Stomach (tissue), 9 donors: ENCODE results near the gene FBXL4. TPM values are rescaled to one million over a fixed set of nuclear protein-coding genes. Genes with fewer than 3 reads are reported as not detected.

Source experiments
- DNase-seq, 2 donors: peaks; one replicate each; pipeline versions ENCODE4 v3.0.0 to v3.0.0-alpha.2; 2013 to 2019
- H3K27ac ChIP-seq, 5 donors: fragments of 200-600 bp in 4 of 5; sonication (generic) in 4 of 5; one replicate each; pipeline ENCODE4 v1.5.1; 2013 to 2019; ENCODE audit warnings: mild to moderate bottlenecking in 1 of 5, moderate library complexity in 1 of 5
- H3K27me3 ChIP-seq, 3 donors: fragments of 200-600 bp; sonication (generic); one replicate each; pipeline ENCODE4 v1.5.1; 2017 to 2019; ENCODE audit warnings: mixed run types in 1 of 3
- H3K36me3 ChIP-seq, 4 donors: fragments of 200-600 bp; sonication (generic); 1 replicate in 3 of 4; 2 replicates in 1 of 4; pipeline ENCODE4 v1.5.1; 2016 to 2019
- H3K4me1 ChIP-seq, 4 donors: fragments of 200-600 bp; sonication (generic); one replicate each; pipeline ENCODE4 v1.5.1; 2016 to 2019
- H3K4me3 ChIP-seq, 4 donors: fragments of 200-600 bp; sonication (generic) in 3 of 4; one replicate each; pipeline ENCODE4 v1.5.1; 2016 to 2019; ENCODE audit warnings: mild to moderate bottlenecking in 1 of 4
- H3K9me3 ChIP-seq, 4 donors: fragments of 200-600 bp; sonication (generic); one replicate each; pipeline ENCODE4 v1.5.1; 2016 to 2019
- EP300 ChIP-seq: sonication (generic); formaldehyde crosslinking; IDR thresholded peaks from one replicate; pipeline ENCODE4 v1.6.1; 2017; ENCODE audit warnings: antibody characterized with exemption
- POLR2A ChIP-seq, 4 donors: fragments of 450-650 bp; IDR thresholded peaks; one replicate each; pipeline ENCODE4 v1.6.1; 2016; ENCODE audit warnings: antibody characterized with exemption in 4 of 4, control low read depth in 2 of 4, mild to moderate bottlenecking in 1 of 4, moderate library complexity in 1 of 4
- POLR2AphosphoS5 ChIP-seq, 3 donors: sonication (generic); formaldehyde crosslinking; IDR thresholded peaks; one replicate each; pipeline ENCODE4 v1.6.1; 2016; ENCODE audit warnings: antibody characterized with exemption in 3 of 3
- WGBS, 5 donors: extraction: QIAGEN DNeasy Blood & Tissue Kit in 3 of 5; methylation state at CpG; one replicate each; pipeline versions ENCODE4 v1.1.5 to v1.1.7; 2013 to 2018; 5-methylcytosine and 5-hydroxymethylcytosine counted together
- intact Hi-C: fragments of 100-400 bp; cut with DNase I; formaldehyde crosslinking; loops from one replicate; pipeline ENCODE4 v1.15.1; 2023; ENCODE audit warnings: low total_unique reads
- polyA plus RNA-seq, 3 donors: library from polyadenylated mRNA; stranded (reverse); fragments of 200-250 nt; gene quantifications; one replicate each; pipeline ENCODE4 v1.2.3, GENCODE V29; 2013
- total RNA-seq, 5 donors: library from RNA; depleted of rRNA; stranded (reverse); fragments of >200 nt; gene quantifications; one replicate each; pipeline versions ENCODE4 v1.1.0 to v1.2.3, GENCODE V29; 2014 to 2016
- TF ChIP-seq, protein P1 (sequence below), 7 experiments: fragments of 450-650 bp in 4 of 7; fragments of 200-600 bp in 3 of 7; sonication (generic) in 3 of 7; IDR thresholded peaks; one replicate each; pipeline ENCODE4 v1.5.1; 2016 to 2019; ENCODE audit warnings: antibody characterized with exemption in 7 of 7, control low read depth in 2 of 7, mild to moderate bottlenecking in 1 of 7
- donor health status: healthy with polysubstance abuse.
- donor health status: Bipolar disorder and iron deficiency.
- donor health status: healthy.

Gene FBXL4
- total and polyA plus RNA-seq, 8 donors, result 2.6 to 37.1 (median 7.6) TPM

DNA sequence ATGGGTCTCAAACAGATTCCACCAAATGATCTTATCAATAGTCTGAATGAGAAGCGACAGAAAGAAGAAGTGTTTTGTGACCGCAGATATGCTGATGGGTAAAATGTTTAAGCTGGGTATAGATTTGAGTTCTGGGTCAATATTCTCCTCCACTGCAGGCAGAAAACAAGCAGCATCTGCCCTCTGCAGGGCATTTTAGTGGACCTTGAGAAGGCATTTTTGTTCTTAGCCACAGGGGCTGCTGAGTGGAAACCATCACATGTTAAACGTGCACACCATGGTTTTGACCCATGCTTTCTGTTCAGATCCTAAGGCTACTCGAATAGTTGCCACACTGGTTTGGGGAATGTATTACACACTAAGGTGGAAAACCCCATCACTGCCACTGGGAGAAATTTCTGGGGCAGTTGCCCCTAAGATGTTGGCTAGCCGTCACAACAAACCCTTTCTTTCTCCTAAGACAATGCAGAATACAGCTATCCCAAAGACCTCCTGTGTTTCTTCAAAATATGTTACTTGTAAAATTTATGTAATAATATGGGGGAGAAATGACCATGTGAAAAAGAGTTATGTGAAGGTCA is 107.9 kb downstream of the FBXL4 start:
- H3K4me3 ChIP-seq, result no peak overlapping the region
- H3K27ac ChIP-seq, result no peak overlapping the region
- no peak for TF ChIP-seq POLR2A (IDR thresholded peaks at IDR 0.05)
- no peak for TF ChIP-seq EP300
- TF ChIP-seq, protein P1, sequence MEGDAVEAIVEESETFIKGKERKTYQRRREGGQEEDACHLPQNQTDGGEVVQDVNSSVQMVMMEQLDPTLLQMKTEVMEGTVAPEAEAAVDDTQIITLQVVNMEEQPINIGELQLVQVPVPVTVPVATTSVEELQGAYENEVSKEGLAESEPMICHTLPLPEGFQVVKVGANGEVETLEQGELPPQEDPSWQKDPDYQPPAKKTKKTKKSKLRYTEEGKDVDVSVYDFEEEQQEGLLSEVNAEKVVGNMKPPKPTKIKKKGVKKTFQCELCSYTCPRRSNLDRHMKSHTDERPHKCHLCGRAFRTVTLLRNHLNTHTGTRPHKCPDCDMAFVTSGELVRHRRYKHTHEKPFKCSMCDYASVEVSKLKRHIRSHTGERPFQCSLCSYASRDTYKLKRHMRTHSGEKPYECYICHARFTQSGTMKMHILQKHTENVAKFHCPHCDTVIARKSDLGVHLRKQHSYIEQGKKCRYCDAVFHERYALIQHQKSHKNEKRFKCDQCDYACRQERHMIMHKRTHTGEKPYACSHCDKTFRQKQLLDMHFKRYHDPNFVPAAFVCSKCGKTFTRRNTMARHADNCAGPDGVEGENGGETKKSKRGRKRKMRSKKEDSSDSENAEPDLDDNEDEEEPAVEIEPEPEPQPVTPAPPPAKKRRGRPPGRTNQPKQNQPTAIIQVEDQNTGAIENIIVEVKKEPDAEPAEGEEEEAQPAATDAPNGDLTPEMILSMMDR (IDR thresholded peaks at IDR 0.05), result no peak
- TF ChIP-seq POLR2AphosphoS5 (IDR thresholded peaks at IDR 0.05), result no peak
- H3K9me3 ChIP-seq, result no peaks in the 10 kb centered on the region
- H3K27me3 ChIP-seq, result peaks cover 42 to 100% (median 99%) of the 10 kb centered on the region in 3 donors
- WGBS, 5 donors, result 19 to 27% (median 24%) methylated on average over 5 of the region's 5 CpGs
- intact Hi-C loops, result loop anchor here (10.0 kb wide), 1 partner anchor 1345 kb away; no protein-coding TSS in a partner anchor
- H3K36me3 ChIP-seq, result no peaks in the 10 kb centered on the region
- DNase-seq, result no peak
- peaks cover 21 to 48% (median 33%) of the 10 kb centered on the region in 4 donors for H3K4me1 ChIP-seq

DNA sequence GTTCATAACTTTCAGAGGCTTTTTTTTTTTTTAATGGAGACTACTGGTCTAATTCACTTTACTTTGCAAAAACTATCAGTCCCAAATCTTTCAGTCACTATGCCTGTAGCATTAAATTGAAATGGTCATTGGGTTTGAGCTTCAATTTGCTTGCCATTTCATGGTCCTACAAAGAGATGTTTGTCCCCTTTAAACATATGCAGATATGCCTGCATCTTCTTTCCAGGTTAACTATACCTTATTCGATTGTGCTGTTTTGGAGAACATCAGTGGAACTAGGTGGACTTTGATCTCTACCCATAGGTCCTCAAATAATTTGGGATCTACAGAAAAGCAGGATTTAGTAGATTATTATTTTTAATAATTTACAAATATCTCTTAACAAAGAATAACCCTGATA is 108.8 kb downstream of the FBXL4 start:
- H3K4me3 ChIP-seq, result no peak overlapping the region
- H3K27ac ChIP-seq, result no peak overlapping the region
- H3K4me1 ChIP-seq, result peaks cover 27 to 48% (median 33%) of the 10 kb centered on the region in 4 donors
- intact Hi-C loops, result no loop called here
- H3K36me3 ChIP-seq, result no peaks in the 10 kb centered on the region
- 10 to 48% (median 34%) methylated on average over 1 of the region's 1 CpG for WGBS, 5 donors
- TF ChIP-seq EP300, result no peak
- TF ChIP-seq, protein P1 (IDR thresholded peaks at IDR 0.05), result no peak
- no peak for TF ChIP-seq POLR2AphosphoS5 (IDR thresholded peaks at IDR 0.05)
- no peak for TF ChIP-seq POLR2A (IDR thresholded peaks at IDR 0.05)
- H3K9me3 ChIP-seq, result no peaks in the 10 kb centered on the region
- peaks cover 39 to 100% (median 99%) of the 10 kb centered on the region in 3 donors for H3K27me3 ChIP-seq
- DNase-seq, result no peak

- intact Hi-C loops, result no loop called here
- TF ChIP-seq POLR2A (IDR thresholded peaks at IDR 0.05), result no peak
- TF ChIP-seq, protein P1 (IDR thresholded peaks at IDR 0.05), result no peak
- TF ChIP-seq POLR2AphosphoS5 (IDR thresholded peaks at IDR 0.05), result no peak
- no peak for TF ChIP-seq EP300
- DNase-seq, result no peak
- peaks cover 30 to 48% (median 33%) of the 10 kb centered on the region in 4 donors for H3K4me1 ChIP-seq
- H3K9me3 ChIP-seq, result no peaks in the 10 kb centered on the region
- no peak overlapping the region for H3K27ac ChIP-seq
- H3K27me3 ChIP-seq, result peaks cover 32 to 100% (median 99%) of the 10 kb centered on the region in 3 donors
- H3K36me3 ChIP-seq, result no peaks in the 10 kb centered on the region
- H3K4me3 ChIP-seq, result no peak overlapping the region
- 15 to 43% (median 33%) methylated on average over 4 of the region's 4 CpGs for WGBS, 5 donors
Measured at GRCh38 chr6:98838032-98838431, 109.7 kb downstream of the FBXL4 start.

- no peak overlapping the region for H3K4me3 ChIP-seq
- H3K36me3 ChIP-seq, result no peaks in the 10 kb centered on the region
- H3K4me1 ChIP-seq, result peaks cover 38 to 48% (median 39%) of the 10 kb centered on the region in 4 donors
- no peak for DNase-seq
- H3K9me3 ChIP-seq, result no peaks in the 10 kb centered on the region
- H3K27ac ChIP-seq, result no peak overlapping the region
- peaks cover 32 to 100% (median 99%) of the 10 kb centered on the region in 3 donors for H3K27me3 ChIP-seq
- WGBS, 5 donors, result 11 to 19% (median 14%) methylated on average over 9 of the region's 9 CpGs
- TF ChIP-seq, protein P1 (IDR thresholded peaks at IDR 0.05), result no peak
- no peak for TF ChIP-seq EP300
- no peak for TF ChIP-seq POLR2AphosphoS5 (IDR thresholded peaks at IDR 0.05)
- no peak for TF ChIP-seq POLR2A (IDR thresholded peaks at IDR 0.05)
- intact Hi-C loops, result no loop called here
Measured at GRCh38 chr6:98836962-98837944, 110.5 kb downstream of the FBXL4 start.
